ENCODE data around the gene PWP2. TPM values are rescaled to one million over a fixed set of nuclear protein-coding genes. Genes with fewer than 3 reads are reported as not detected.

The PWP2 gene
- total RNA-seq, 1 donor from 2014 or later, result 20.4 TPM

DNA sequence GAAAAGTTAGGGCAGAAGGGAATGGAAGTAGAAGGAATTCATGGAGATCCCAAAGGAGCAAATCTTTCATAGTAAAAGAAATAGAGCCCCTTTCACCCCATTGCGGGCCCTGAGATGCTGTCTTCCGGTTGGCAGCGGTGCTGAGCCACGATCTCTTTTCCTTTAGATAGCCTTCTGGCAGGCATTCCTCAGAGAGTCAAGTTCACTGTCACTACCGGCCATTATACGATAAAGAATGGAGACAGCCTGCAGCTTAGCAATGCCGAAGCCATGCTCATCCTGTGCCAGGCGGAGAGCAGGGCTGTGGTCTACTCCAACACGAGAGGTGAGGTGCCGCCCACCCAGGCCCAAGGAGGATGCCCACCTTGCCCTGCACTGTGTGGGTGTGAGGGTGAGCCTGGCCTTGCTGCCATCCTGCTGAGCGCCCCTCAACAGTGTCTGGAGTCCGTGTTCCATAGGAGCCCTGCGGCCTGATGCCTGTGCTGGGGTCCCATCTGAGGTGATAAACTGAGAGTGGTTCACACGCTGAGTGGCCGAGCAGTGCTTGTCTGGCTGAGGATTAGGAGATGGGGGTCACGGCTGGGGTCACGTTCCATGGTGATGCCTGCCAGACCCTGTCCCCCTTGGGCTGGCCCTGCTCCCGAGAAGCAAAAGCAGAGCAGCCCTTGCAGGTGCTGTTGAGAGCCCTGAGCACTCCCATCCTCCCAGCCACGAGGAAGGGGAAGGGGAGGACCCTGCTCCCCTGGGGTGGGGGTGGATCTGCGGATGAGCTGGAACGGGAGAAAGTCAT, 20.4 kb upstream of the PWP2 start:
- Histone ChIP-seq H3K9me3 (no peaks in the 10 kb centered on the region), H3K27ac (no peak overlapping the region), H3K4me3 (no peak overlapping the region), H3K4me1 (peaks cover 10% of the 10 kb centered on the region), H3K27me3 (no peaks in the 10 kb centered on the region), H3K36me3 (peaks cover 0 to 71% of the 10 kb centered on the region in 2 donors)
- DNase-seq (ENCODE audit: extremely low spot score in 2 of 2), result no peak
- intact Hi-C loops (cut with DNase I), result no loop called here
- TF ChIP-seq POLR2AphosphoS5 (IDR thresholded peaks at IDR 0.05; ENCODE audit: insufficient read depth in 1 of 2, low read depth in 1 of 2) (no peak), POLR2A (IDR thresholded peaks at IDR 0.05) (no peak)
- TF ChIP-seq, protein P1, sequence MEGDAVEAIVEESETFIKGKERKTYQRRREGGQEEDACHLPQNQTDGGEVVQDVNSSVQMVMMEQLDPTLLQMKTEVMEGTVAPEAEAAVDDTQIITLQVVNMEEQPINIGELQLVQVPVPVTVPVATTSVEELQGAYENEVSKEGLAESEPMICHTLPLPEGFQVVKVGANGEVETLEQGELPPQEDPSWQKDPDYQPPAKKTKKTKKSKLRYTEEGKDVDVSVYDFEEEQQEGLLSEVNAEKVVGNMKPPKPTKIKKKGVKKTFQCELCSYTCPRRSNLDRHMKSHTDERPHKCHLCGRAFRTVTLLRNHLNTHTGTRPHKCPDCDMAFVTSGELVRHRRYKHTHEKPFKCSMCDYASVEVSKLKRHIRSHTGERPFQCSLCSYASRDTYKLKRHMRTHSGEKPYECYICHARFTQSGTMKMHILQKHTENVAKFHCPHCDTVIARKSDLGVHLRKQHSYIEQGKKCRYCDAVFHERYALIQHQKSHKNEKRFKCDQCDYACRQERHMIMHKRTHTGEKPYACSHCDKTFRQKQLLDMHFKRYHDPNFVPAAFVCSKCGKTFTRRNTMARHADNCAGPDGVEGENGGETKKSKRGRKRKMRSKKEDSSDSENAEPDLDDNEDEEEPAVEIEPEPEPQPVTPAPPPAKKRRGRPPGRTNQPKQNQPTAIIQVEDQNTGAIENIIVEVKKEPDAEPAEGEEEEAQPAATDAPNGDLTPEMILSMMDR (IDR thresholded peaks at IDR 0.05), result no peak

DNA sequence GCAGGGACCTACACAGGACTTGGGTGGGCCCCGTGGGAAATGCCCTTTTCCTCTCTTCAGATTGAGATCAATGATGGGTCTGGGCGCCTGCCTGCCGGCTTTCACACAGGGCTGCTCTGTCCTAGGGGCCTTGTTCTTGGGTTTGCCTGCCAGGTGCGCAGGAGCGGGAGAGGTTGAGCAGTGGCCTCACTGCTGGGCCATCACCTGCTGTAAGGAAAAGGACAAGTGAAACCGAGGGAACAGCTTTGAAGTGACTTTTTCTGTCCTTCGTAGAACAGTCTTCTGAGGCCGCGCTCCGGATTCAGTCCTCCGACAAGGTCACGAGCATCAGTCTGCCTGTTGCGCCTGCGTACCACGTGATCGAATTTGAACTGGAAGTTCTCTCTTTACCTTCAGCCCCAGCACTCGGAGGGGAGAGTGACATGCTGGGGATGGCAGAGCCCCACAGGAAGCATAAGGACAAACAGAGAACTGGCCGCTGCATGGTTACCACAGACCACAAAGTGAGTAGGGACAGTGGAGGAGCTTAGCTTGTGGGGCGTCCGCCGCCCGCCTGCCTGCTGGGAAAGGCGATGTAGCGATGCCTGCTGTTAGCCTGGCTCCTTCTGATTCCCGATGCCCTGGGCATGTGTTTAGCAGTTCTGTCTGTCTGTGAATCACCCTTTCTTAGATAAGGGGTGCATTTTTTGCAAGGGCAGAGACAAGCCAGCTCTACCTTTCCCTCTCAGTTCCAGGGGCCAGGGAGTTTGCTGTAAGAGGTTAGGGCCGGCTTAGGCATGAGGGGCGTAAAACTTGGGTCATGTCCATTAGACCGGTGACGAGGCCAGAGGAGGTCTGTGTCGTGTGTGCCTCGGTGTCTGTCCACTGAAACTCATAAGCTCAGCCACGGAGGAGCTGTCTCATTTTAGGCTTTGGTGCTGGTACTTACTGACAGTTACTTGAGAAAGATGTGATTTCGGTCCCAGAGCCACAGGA, 19.5 kb upstream of the PWP2 start:
- no peak for DNase-seq (ENCODE audit: extremely low spot score in 2 of 2)
- Histone ChIP-seq H3K36me3 (peaks cover 0 to 69% of the 10 kb centered on the region in 2 donors), H3K4me1 (peaks cover 10% of the 10 kb centered on the region), H3K27ac (no peak overlapping the region), H3K4me3 (no peak overlapping the region), H3K9me3 (no peaks in the 10 kb centered on the region), H3K27me3 (no peaks in the 10 kb centered on the region)
- intact Hi-C loops (cut with DNase I), result no loop called here
- TF ChIP-seq POLR2A (IDR thresholded peaks at IDR 0.05), result no peak
- TF ChIP-seq, protein P1 (IDR thresholded peaks at IDR 0.05), result no peak
- no peak for TF ChIP-seq POLR2AphosphoS5 (IDR thresholded peaks at IDR 0.05; ENCODE audit: insufficient read depth in 1 of 2, low read depth in 1 of 2)

DNA sequence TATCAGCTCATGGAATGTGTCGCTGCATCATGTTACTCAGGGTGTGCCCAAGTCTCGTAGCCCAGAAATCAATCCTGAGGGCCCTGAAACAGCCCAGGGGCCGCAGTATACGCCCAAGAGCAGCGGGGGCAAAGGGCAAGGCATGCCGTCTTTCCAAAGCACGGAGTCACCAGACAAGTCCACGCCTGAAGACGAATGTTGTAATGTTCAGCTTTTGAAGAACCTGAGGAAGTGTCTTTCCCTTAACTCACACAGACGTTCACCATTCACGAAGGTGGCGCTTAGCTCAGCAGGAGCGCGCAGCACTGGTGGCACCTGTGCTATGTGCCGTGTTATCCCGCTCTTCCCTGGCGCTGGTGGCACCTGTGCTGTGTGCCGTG, 18.8 kb upstream of the PWP2 start:
- peaks cover 0 to 67% of the 10 kb centered on the region in 2 donors for H3K36me3 ChIP-seq

DNA sequence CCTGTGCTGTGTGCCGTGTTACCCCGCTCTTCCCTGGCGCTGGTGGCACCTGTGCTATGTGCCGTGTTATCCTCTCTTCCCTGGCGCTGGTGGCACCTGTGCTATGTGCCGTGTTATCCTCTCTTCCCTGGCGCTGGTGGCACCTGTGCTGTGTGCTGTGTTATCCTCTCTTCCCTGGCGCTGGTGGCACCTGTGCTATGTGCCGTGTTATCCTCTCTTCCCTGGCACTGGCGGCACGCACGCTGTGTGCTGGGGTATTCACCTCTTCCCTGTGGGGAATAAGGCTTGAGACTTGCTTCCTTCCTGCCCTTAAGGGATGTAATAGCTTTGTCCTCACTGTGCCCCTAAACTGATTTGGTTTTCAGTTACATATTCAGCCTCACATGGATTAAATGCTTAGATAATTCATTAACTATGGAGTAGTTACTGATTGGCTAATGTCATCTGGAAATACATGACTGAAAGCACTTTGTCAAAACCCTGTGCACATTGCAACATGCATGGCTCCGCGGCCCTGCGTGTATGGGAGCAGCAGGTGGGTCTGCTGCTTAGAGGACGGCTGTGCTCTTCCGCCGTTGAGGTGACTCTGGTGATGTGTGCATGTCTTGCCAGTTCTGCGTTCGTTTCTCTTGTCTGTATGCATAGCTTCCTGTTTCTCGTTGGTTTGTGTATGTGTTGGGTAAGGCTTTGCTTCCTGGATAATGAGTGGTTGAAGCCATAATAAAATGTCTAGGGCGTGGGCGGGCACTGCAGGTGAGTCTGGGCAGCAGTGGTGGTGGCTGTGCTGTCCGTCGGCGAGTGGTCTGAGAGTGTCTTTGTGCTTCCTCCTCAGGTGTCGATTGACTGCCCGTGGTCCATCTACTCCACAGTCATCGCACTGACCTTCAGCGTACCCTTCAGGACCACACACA, 17.9 kb upstream of the PWP2 start:
- intact Hi-C loops (cut with DNase I), result no loop called here
- DNase-seq (ENCODE audit: extremely low spot score in 2 of 2), result no peak
- no peaks in the 10 kb centered on the region for H3K27me3 ChIP-seq
- TF ChIP-seq POLR2AphosphoS5 (IDR thresholded peaks at IDR 0.05; ENCODE audit: insufficient read depth in 1 of 2, low read depth in 1 of 2), result no peak
- TF ChIP-seq, protein P1 (IDR thresholded peaks at IDR 0.05), result no peak
- no peak for TF ChIP-seq POLR2A (IDR thresholded peaks at IDR 0.05)
- peaks cover 0 to 66% of the 10 kb centered on the region in 2 donors for H3K36me3 ChIP-seq
- no peak overlapping the region for H3K27ac ChIP-seq
- H3K4me1 ChIP-seq, result peaks cover 4% of the 10 kb centered on the region
- no peak overlapping the region for H3K4me3 ChIP-seq
- no peaks in the 10 kb centered on the region for H3K9me3 ChIP-seq

More for the DNA sequence above, 18.8 kb upstream of the PWP2 start:
- DNase-seq (ENCODE audit: extremely low spot score in 2 of 2), result no peak
- Histone ChIP-seq H3K27ac (no peak overlapping the region), H3K9me3 (no peaks in the 10 kb centered on the region), H3K27me3 (no peaks in the 10 kb centered on the region), H3K4me3 (no peak overlapping the region), H3K4me1 (peaks cover 4% of the 10 kb centered on the region)
- no peak for TF ChIP-seq POLR2A (IDR thresholded peaks at IDR 0.05)
- TF ChIP-seq, protein P1 (IDR thresholded peaks at IDR 0.05), result no peak
- TF ChIP-seq POLR2AphosphoS5 (IDR thresholded peaks at IDR 0.05; ENCODE audit: insufficient read depth in 1 of 2, low read depth in 1 of 2), result no peak
- intact Hi-C loops (cut with DNase I), result no loop called here
